ENCODE results near the gene CDKN2B-AS1. TPM values are rescaled to one million over a fixed set of nuclear protein-coding genes. Genes with fewer than 3 reads are reported as not detected.
"Not testable (repeated sequence)": the region's sequence is repeated elsewhere in the genome, so short reads cannot be mapped to it uniquely, and the experiment has no call there.

The CDKN2B-AS1 gene
- total RNA-seq, 1 donor from 2014 or later, result 7.1 TPM

DNA sequence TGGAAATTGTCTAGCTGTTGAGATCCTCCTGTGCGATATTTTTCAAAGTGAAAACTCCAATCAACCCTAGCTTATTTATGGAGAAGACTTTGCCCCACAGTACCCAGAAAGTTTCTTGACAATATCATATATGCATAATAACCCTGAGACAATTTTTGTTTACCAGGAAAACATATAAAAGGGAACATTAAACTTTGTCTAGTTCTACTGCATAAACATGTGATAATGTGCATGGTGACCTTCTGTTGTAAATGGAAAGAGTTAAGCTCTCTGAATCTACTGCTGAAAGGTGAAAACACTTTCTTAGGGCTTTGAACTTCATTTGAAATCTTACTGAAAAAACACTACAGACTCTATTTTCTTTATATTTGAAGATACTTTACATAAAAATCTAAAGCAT is 46.8 kb downstream of the CDKN2B-AS1 start:
- DNase-seq (ENCODE audit: extremely low read depth, low read depth, low spot score), result no peak

GRCh38 chr9:22041775-22042174 is 47.2 kb downstream of the CDKN2B-AS1 start:
- DNase-seq (ENCODE audit: extremely low read depth, low read depth, low spot score), result no peak

GRCh38 chr9:22043928-22044327 is 49.3 kb downstream of the CDKN2B-AS1 start:
- DNase-seq (ENCODE audit: extremely low read depth, low read depth, low spot score), result no peak

DNA sequence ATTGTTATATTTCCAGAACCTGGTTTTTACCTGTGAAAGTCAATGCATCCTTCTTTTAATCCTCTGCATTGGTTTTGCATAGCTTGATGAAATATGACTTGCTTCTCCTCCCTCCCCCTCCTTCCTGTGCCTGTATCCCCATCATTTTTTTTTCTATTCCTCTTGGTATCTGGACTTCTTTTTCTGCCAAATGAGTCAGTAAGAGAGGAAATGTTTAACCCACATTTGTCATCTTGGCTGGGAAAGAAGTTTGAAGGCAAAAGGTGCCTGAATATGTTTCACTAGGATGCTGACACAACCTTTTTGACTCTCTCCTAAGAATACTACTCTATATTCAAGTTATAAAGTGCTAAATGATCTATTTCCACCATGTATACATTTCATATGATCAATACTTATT is 50.0 kb downstream of the CDKN2B-AS1 start:
- DNase-seq (ENCODE audit: extremely low read depth, low read depth, low spot score), result no peak

GRCh38 chr9:22045423-22045822 is 50.8 kb downstream of the CDKN2B-AS1 start:
- DNase-seq (ENCODE audit: extremely low read depth, low read depth, low spot score), result no peak

DNA sequence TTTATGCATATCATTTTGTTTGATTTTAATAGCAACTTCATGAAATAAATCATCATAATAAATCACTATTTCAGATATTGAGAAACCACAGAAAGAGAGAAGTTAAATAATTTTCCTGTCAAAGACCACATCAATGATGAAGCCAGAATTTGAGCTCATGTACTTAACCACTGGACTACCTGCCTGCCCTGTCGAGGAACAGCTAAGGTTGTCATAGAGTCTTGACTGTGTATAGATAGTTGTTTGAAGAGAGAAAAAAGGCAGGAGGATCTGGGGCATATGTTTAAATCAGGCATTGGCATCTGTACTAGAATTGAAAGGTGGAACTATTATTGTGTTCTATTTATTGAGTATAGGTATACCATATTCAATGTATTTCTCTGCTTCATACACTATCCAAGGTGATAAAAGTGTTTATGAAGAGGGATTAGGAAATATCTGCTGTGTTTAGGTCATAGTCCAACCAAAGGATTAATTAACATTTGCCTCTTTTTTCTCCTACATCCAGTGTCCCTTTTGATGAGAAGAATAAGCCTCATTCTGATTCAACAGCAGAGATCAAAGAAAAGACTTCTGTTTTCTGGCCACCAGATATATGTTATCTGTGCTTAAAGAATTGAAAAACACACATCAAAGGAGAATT is 51.8 kb downstream of the CDKN2B-AS1 start:
- no peak for DNase-seq (ENCODE audit: extremely low read depth, low read depth, low spot score)

- DNase-seq (ENCODE audit: extremely low read depth, low read depth, low spot score), result no peak
Observed at GRCh38 chr9:22047596-22047995, 53.0 kb downstream of the CDKN2B-AS1 start.

- no peak for DNase-seq (ENCODE audit: extremely low read depth, low read depth, low spot score)
Observed at GRCh38 chr9:22049411-22049810, 54.8 kb downstream of the CDKN2B-AS1 start.

DNA sequence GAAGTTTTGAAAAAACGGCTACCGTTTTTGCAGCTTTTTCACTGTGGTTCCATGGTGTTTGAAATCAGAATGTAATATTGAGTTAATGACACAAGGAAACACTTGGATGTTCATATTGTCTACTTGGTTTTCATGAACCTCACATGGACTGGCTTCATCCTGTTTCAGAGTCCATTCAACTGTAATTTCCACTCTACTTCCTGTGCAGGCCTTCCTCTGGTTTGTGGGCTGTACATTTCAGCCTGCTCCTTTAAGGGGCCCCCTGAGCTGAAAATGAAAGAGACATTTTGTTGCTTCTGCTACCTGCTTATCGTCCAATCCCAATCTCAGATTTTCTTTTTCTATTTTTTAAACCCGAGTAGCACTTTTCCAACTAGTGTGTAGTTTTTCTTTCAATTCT is 56.3 kb downstream of the CDKN2B-AS1 start:
- DNase-seq (ENCODE audit: extremely low read depth, low read depth, low spot score), result no peak

GRCh38 chr9:22052376-22052945 is 57.9 kb downstream of the CDKN2B-AS1 start:
- DNase-seq (ENCODE audit: extremely low read depth, low read depth, low spot score), result peak; percentile 73

DNA sequence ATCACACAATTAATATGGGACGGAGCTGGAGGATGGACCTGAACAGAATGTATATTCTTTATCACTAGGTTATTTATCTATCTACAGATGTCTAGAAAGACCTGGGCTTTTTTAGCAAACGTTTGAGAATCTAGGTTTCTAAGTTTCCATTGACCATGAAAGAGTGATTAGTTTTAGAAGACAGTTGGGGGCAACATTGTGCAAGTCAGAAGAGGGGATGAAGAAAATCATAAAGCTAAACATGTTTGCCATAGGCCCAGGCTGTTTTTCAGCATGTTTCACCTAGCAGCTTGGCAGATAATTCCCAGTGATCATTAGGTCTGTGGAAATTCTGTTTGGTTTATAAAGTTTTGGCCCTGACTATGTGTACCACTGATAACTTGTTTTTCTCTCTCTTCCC is 58.6 kb downstream of the CDKN2B-AS1 start:
- no peak for DNase-seq (ENCODE audit: extremely low read depth, low read depth, low spot score)

- DNase-seq (ENCODE audit: extremely low read depth, low read depth, low spot score), result no peak
Observed at GRCh38 chr9:22054076-22054475, 59.5 kb downstream of the CDKN2B-AS1 start.

GRCh38 chr9:22054529-22054928 is 59.9 kb downstream of the CDKN2B-AS1 start:
- DNase-seq (ENCODE audit: extremely low read depth, low read depth, low spot score), result no peak

- no peak for DNase-seq (ENCODE audit: extremely low read depth, low read depth, low spot score)
Observed at GRCh38 chr9:22055090-22055489, 60.5 kb downstream of the CDKN2B-AS1 start.

DNA sequence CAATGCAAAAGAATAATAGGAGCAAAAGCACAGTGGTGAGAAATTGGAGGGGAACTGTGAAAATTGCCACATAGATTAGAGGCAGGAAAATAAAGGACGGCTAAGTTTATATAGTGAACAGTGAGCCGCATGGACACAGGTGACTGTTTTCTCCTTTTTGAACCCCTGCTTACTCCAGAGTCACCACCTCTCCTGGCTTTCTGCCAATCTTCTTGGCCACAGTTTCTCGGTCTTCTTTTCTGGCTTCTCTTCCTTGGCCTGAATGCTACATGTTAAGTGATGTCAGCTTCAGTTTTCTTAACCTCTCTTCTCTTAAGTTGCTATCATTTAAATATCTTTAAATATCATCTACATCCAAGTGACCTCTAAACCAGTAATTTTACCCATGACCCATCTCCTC is 61.8 kb downstream of the CDKN2B-AS1 start:
- DNase-seq (ENCODE audit: extremely low read depth, low read depth, low spot score), result no peak

DNA sequence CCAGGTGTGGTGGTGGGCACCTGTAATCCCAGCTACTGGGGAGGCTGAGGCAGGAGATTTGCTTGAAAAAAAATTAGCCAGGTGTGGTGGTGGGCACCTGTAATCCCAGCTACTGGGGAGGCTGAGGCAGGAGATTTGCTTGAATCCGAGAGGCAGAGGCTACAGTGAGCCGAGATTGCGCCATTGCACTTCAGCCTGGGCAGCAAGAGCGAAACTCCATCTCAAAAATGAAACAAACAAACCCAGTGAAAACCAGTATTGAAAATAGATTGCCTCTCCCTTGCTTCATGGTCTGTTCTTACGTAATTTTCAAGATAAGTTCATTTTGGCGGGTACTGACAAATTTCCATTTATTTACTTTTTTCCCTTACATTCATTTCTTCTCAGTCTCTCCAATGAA is 63.4 kb downstream of the CDKN2B-AS1 start:
- DNase-seq (ENCODE audit: extremely low read depth, low read depth, low spot score), result not testable (repeated sequence)

GRCh38 chr9:22060831-22061383 is 66.3 kb downstream of the CDKN2B-AS1 start:
- no peak for DNase-seq (ENCODE audit: extremely low read depth, low read depth, low spot score)

GRCh38 chr9:22064957-22065356 is 70.4 kb downstream of the CDKN2B-AS1 start:
- DNase-seq (ENCODE audit: extremely low read depth, low read depth, low spot score), result no peak

DNA sequence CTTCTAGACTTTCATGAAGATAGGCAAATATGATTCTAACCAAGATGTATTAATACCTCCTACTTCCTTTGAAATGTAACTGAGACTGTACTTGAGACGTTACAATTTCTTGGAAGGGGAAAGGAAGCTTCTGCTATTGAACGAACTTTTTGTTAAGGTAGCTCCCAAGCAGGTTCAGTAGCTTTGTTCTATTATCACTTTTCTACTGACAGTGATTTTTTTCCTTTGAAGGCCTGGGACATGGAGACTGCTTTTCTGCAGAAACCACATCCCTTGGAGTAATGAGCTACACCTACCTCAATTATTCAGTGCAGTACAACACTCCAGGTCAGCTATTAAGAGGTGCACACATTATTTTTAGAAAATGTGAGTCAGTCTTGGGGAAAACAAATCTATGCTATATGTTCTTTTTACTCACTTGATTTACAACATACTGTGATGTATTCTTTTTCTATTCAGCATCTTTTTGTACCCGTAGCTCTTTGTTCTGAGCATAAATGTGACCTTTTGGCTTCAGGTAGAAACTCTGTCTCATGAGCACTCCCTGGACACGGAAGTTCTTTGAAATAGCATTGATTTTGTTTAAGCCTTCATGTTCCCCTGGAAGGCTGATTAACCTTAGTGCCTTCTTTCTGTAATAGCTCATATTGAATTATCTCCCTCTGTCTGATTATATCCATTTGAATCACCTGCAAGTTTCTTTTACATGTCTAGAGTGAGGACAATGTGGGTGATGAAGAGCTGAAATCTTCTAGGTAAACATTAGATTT is 71.0 kb downstream of the CDKN2B-AS1 start:
- DNase-seq (ENCODE audit: extremely low read depth, low read depth, low spot score), result no peak

DNA sequence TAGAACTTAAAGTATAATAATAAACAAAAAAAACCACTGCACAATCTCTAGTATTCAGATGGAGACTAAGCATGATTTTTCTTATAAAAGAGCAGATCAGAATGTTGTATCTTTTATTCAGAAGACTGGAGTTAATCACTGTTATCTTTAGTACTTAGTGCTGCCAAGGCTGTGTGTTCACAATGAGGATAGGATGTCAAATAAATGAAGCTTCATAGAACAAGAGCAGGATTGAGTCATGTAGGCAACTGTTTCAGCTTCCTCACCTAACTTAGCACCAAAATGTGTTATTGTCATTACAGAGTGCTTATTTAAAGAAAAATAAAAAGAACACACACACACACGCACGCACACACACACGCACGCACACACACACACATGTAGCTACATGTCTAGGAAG is 72.6 kb downstream of the CDKN2B-AS1 start:
- DNase-seq (ENCODE audit: extremely low read depth, low read depth, low spot score), result no peak

- no peak for DNase-seq (ENCODE audit: extremely low read depth, low read depth, low spot score)
Observed at GRCh38 chr9:22068369-22068768, 73.8 kb downstream of the CDKN2B-AS1 start.

GRCh38 chr9:22073349-22073748 is 78.8 kb downstream of the CDKN2B-AS1 start:
- no peak for DNase-seq (ENCODE audit: extremely low read depth, low read depth, low spot score)

Data from glomerular endothelial cell (primary cell).